ENCODE measurements around the gene AQP6. TPM values are rescaled to one million over a fixed set of nuclear protein-coding genes. Genes with fewer than 3 reads are reported as not detected.

Gene AQP6, protein sequence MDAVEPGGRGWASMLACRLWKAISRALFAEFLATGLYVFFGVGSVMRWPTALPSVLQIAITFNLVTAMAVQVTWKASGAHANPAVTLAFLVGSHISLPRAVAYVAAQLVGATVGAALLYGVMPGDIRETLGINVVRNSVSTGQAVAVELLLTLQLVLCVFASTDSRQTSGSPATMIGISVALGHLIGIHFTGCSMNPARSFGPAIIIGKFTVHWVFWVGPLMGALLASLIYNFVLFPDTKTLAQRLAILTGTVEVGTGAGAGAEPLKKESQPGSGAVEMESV
- total RNA-seq, result not detected
- long read RNA-seq, result 0 reads

DNA sequence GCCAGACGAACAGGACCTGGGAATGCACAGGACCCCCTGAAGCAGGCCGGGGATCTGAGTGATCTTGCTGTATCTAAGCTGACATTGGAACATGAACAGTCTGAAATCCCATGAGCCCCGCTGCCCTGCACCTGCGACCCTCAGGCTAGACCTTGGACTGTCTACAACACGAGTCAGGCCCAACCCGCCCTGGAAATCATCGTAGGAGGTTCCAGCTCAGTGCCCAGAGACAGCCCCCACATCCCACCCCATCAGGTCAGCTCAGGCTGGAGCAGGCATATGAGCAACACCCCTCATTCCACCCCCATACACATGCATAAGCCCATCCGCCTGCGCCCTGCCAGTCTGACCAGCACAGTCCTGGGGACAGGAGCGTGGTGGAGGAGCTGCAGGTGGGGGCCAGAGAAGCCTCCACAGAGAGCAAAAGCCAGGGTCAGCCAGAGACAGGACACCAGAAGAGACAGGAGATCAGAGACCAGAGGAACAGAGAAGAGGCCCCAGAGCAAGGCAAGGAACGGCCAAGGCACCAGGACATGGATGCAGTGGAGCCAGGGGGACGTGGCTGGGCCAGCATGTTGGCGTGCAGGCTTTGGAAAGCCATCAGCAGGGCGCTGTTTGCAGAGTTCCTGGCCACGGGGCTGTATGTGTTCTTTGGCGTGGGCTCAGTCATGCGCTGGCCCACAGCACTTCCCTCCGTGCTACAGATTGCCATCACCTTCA, at the start of gene AQP6:
Gene AQP6 (plus strand): TSS at position 307 of the 720 bp plus-strand sequence. CDS start 227 bp downstream, at position 534.
- peaks cover 17% of the 10 kb centered on the region for H3K4me1 ChIP-seq
- H3K27me3 ChIP-seq (ENCODE audit: low read depth), result peaks cover 72% of the 10 kb centered on the region
- intact Hi-C loops (cut with micrococcal nuclease), result no loop called here
- DNase-seq, result no peak
- H3K9me3 ChIP-seq (replicated peaks), result no peaks in the 10 kb centered on the region
- TF ChIP-seq, protein P1, sequence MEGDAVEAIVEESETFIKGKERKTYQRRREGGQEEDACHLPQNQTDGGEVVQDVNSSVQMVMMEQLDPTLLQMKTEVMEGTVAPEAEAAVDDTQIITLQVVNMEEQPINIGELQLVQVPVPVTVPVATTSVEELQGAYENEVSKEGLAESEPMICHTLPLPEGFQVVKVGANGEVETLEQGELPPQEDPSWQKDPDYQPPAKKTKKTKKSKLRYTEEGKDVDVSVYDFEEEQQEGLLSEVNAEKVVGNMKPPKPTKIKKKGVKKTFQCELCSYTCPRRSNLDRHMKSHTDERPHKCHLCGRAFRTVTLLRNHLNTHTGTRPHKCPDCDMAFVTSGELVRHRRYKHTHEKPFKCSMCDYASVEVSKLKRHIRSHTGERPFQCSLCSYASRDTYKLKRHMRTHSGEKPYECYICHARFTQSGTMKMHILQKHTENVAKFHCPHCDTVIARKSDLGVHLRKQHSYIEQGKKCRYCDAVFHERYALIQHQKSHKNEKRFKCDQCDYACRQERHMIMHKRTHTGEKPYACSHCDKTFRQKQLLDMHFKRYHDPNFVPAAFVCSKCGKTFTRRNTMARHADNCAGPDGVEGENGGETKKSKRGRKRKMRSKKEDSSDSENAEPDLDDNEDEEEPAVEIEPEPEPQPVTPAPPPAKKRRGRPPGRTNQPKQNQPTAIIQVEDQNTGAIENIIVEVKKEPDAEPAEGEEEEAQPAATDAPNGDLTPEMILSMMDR (IDR thresholded peaks at IDR 0.05; ENCODE audit: borderline replicate concordance), result no peak
- no peak within 1 kb of the TSS for H3K4me3 ChIP-seq
- no peaks in the 10 kb centered on the region for H3K36me3 ChIP-seq
- no peak within 1 kb of the TSS for H3K27ac ChIP-seq (replicated peaks)

DNA sequence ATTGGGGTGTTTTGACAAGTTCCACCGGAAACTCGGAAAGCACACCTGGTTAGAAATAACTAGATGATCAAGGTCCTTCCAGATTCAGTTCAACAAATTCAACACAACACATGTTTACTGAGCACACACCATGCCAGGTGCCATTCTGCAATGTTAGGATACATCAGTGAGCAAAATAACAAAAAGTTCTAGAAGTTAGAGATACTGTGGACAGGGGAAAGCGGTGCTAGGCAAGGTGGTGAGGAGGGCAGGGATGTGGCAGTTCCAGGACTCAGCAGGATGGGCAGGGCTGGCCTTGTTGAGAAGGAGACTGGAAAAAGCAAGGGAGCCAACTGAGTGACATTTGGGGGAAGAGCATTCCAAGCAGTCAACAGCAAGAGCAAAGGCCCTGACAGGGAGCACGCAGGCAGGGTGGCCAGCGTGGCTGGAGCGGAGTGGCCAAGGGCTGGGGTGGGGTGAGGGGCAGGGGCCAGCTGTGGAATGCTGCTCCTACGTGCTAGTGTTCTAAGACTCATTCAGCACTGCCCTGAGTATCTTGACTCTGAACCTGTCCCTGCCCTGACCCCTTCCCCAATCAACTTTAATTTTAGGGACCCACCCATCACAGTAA, 49.6 kb upstream of the AQP6 start:
- Histone ChIP-seq H3K27me3 (ENCODE audit: low read depth) (peaks cover 5% of the 10 kb centered on the region), H3K9me3 (replicated peaks) (no peaks in the 10 kb centered on the region), H3K4me3 (no peak overlapping the region), H3K4me1 (peaks cover 16% of the 10 kb centered on the region), H3K36me3 (no peaks in the 10 kb centered on the region), H3K27ac (replicated peaks) (peak overlapping the region; percentile 63)
- TF ChIP-seq, protein P1 (IDR thresholded peaks at IDR 0.05; ENCODE audit: borderline replicate concordance), result no peak
- intact Hi-C loops (cut with micrococcal nuclease), result no loop called here
- DNase-seq, result peak; percentile 49

DNA sequence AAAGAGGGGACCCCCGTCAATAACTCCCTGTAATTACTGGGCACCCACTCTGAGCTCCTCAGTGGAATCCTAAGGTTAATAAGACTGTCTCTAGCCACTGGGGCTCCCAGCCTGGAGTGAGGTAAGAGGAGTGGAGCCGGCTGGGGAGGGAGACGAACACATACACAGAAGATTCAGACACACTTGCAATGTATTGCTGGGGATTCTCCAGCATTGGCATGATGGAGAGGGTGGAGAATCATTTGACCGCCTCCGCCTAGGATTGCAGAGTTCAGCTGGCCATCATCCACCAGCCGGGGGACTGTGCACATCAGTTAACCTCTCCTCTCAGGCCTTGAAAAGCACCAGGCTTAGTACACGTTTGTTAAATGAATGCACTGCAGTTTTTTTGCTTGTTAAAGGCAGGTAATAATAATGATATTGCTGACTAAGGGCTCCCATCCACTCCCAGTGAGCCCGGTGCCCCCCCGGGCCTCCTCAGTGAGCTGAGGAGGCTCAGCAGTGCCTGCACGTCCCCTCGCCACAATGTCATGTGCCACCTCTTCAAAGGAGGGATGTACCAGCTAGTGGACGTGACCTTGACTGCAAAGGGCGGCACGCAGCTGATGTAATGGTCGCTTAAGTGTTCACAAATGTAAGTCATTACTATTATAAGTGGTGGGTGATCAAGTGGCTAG, 48.7 kb upstream of the AQP6 start:
- Histone ChIP-seq H3K9me3 (replicated peaks) (no peaks in the 10 kb centered on the region), H3K27me3 (ENCODE audit: low read depth) (no peaks in the 10 kb centered on the region), H3K27ac (replicated peaks) (peak overlapping the region; percentile 63), H3K36me3 (no peaks in the 10 kb centered on the region), H3K4me3 (no peak overlapping the region), H3K4me1 (peaks cover 16% of the 10 kb centered on the region)
- intact Hi-C loops (cut with micrococcal nuclease), result no loop called here
- DNase-seq, result no peak
- TF ChIP-seq, protein P1 (IDR thresholded peaks at IDR 0.05; ENCODE audit: borderline replicate concordance), result no peak

DNA sequence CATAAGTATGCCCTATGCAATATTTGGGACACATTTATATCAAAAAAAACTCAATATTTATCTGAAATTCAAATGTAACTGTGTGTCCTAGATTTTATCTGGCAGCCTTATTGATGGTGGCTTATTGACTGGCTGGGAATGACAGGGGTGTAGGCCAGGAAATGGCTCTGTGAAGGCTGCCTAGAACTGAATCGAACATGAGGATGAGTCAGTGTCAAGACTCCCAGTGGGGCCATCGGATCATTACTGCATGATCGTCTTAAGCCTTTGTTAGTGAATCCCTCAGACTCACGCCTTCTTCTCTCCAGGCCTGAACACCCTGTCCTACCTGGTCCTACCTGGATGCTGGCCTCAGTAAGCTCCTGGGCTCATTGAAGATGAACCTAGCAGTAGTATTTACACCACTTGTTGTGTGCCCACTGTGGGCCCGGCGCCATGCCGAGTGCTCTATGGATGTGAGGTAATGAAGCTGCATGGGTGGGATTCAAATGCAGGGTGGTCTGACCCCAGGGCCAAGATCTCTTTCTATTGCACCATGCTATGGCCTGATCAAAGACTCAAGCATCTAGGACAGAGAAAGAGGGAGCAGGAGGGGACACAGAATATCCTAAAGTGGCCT, 48.0 kb upstream of the AQP6 start:
- no peak for DNase-seq
- intact Hi-C loops (cut with micrococcal nuclease), result no loop called here
- H3K4me1 ChIP-seq, result peaks cover 16% of the 10 kb centered on the region
- no peaks in the 10 kb centered on the region for H3K9me3 ChIP-seq (replicated peaks)
- no peak overlapping the region for H3K27ac ChIP-seq (replicated peaks)
- H3K4me3 ChIP-seq, result no peak overlapping the region
- no peaks in the 10 kb centered on the region for H3K27me3 ChIP-seq (ENCODE audit: low read depth)
- TF ChIP-seq, protein P1 (IDR thresholded peaks at IDR 0.05; ENCODE audit: borderline replicate concordance), result no peak
- no peaks in the 10 kb centered on the region for H3K36me3 ChIP-seq
